K562 (cell line): Measurements from ENCODE around the gene GRIA4. TPM values are rescaled to one million over a fixed set of nuclear protein-coding genes. Genes with fewer than 3 reads are reported as not detected.

Experiments
- ATF7 ChIP-seq: fragments of 450-650 bp; IDR thresholded peaks from 2 replicates; pipeline ENCODE4 v1.7.1; 2014; ENCODE audit warnings: mild to moderate bottlenecking, moderate library complexity
- CGGBP1 ChIP-seq: fragments of 250-450 bp; sonication (Bioruptor Pico); IDR thresholded peaks from 2 replicates; pipeline ENCODE4 v1.9.0; 2021; ENCODE audit warnings: mild to moderate bottlenecking
- CHD2 ChIP-seq: IDR thresholded peaks from 2 replicates; pipeline ENCODE4 v1.6.1; 2011; ENCODE audit warnings: low read depth, low read length
- E2F4 ChIP-seq: sonication (generic); formaldehyde crosslinking; IDR thresholded peaks from 2 replicates; pipeline ENCODE4 v1.8.0; 2022; ENCODE audit warnings: mild to moderate bottlenecking, low read depth, missing genetic modification reagents
- ELF2 ChIP-seq: fragments of 250-450 bp; sonication (Bioruptor Pico); IDR thresholded peaks from 2 replicates; pipeline ENCODE4 v1.5.0; 2021; ENCODE audit warnings: mild to moderate bottlenecking
- ERF ChIP-seq: fragments of 450-650 bp; formaldehyde crosslinking; IDR thresholded peaks from 2 replicates; pipeline ENCODE4 v1.4.0; 2020; ENCODE audit warnings: mild to moderate bottlenecking, mixed read lengths
- ESRRA ChIP-seq: fragments of 450-650 bp; IDR thresholded peaks from 2 replicates; pipeline ENCODE4 v1.6.1; 2014; ENCODE audit warnings: low read depth, mild to moderate bottlenecking, moderate library complexity, borderline replicate concordance
- ETV1 ChIP-seq: fragments of 450-650 bp; conservative IDR thresholded peaks from 2 replicates; pipeline ENCODE4 v1.6.1; 2016; ENCODE audit warnings: missing genetic modification characterization, control low read depth, low read depth, missing compliant biosample characterization
- GABPA ChIP-seq: fragments of 200-800 bp; sonication (Bioruptor generic); conservative IDR thresholded peaks from 2 replicates; pipeline ENCODE4 v1.6.1; 2016; ENCODE audit warnings: low read depth, missing genetic modification characterization, missing compliant biosample characterization
- HCFC1 ChIP-seq: IDR thresholded peaks from 2 replicates; pipeline ENCODE4 v1.6.1; 2012; ENCODE audit warnings: low read depth, low read length, improper control_type of control experiment
- JUN ChIP-seq, 2 experiments: sonication (generic) in 1 of 2; formaldehyde crosslinking in 1 of 2; IDR thresholded peaks; 2 replicates each; pipeline versions ENCODE4 v1.6.1 to v1.8.0; 2012 to 2022; ENCODE audit warnings: borderline replicate concordance in 2 of 2, mild to moderate bottlenecking in 2 of 2, improper control_type of control experiment in 1 of 2, low read depth in 1 of 2, low read length in 1 of 2, missing genetic modification reagents in 1 of 2
- KDM4B ChIP-seq, 2 experiments: fragments of 450-650 bp in 1 of 2; sonication (generic) in 1 of 2; IDR thresholded peaks; 2 replicates each; pipeline ENCODE4 v1.6.1; 2016 to 2017; ENCODE audit warnings: borderline replicate concordance in 2 of 2, antibody characterized with exemption in 1 of 2, low read depth in 1 of 2, mild to moderate bottlenecking in 1 of 2
- KLF1 ChIP-seq: fragments of 450-650 bp; IDR thresholded peaks from 2 replicates; pipeline ENCODE4 v1.6.1; 2016; ENCODE audit warnings: missing genetic modification characterization, missing compliant biosample characterization
- MECOM ChIP-seq: fragments of 250-450 bp; sonication (Bioruptor Pico); IDR thresholded peaks from 2 replicates; pipeline ENCODE4 v1.8.0; 2022; ENCODE audit warnings: inconsistent platforms
- NFYB ChIP-seq: IDR thresholded peaks from 2 replicates; pipeline ENCODE4 v1.6.1; 2011; ENCODE audit warnings: mild to moderate bottlenecking, moderate library complexity; ENCODE audit not compliant: insufficient read length; ENCODE audit errors: extremely low read depth
- POLR2G ChIP-seq: fragments of 200-400 bp; formaldehyde crosslinking; IDR thresholded peaks from 2 replicates; pipeline ENCODE4 v1.6.1; 2017; ENCODE audit warnings: low read depth, mild to moderate bottlenecking, antibody characterized with exemption, low read length, moderate library complexity
- PTBP1 ChIP-seq: fragments of 200-400 bp; formaldehyde crosslinking; IDR thresholded peaks from 2 replicates; pipeline ENCODE4 v1.6.1; 2017; ENCODE audit warnings: low read depth, low read length
- SMAD2 ChIP-seq: fragments of 150-350 bp; IDR thresholded peaks from 2 replicates; pipeline ENCODE4 v1.6.1; 2014; ENCODE audit warnings: low read depth, mild to moderate bottlenecking, low read length
- SMC3 ChIP-seq: conservative IDR thresholded peaks from 2 replicates; pipeline ENCODE4 v1.6.1; 2011; ENCODE audit warnings: low read depth, low read length, improper control_type of control experiment; ENCODE audit not compliant: insufficient read depth
- SP2 ChIP-seq: IDR thresholded peaks from 2 replicates; pipeline ENCODE4 v1.6.1; 2011; ENCODE audit warnings: mild to moderate bottlenecking, low read depth, low read length, moderate library complexity; ENCODE audit not compliant: poor library complexity, severe bottlenecking; ENCODE audit errors: extremely low read depth
- TFAP4 ChIP-seq: sonication (generic); formaldehyde crosslinking; IDR thresholded peaks from 2 replicates; pipeline ENCODE4 v1.8.0; 2022; ENCODE audit warnings: missing genetic modification reagents, mild to moderate bottlenecking, moderate library complexity, borderline replicate concordance
- ZNF134 ChIP-seq: fragments of 250-450 bp; sonication (Bioruptor Pico); conservative IDR thresholded peaks from 2 replicates; pipeline ENCODE4 v1.4.0; 2020
- ZNF398 ChIP-seq: fragments of 250-450 bp; sonication (Bioruptor Pico); IDR thresholded peaks from 2 replicates; pipeline ENCODE4 v1.8.0; 2021; ENCODE audit warnings: moderate library complexity, mild to moderate bottlenecking, inconsistent platforms
- ZNF77 ChIP-seq: fragments of 250-450 bp; sonication (Bioruptor Pico); IDR thresholded peaks from 2 replicates; pipeline ENCODE4 v1.5.0; 2020
- polyA plus RNA-seq, 8 experiments: library from polyadenylated mRNA; depleted of rRNA in 4 of 8; stranded (reverse) in 5 of 8; unstranded in 3 of 8; fragments of >200 nt; fragmentation: Nextera tagmentation in 2 of 8; fragmentation: Illumina TruSeq in 1 of 8; extraction: Ambion mirVana in 2 of 8; extraction: Trizol in 1 of 8; gene quantifications; 2 replicates each; pipeline versions ENCODE4 v1.2.1 to v1.2.3, GENCODE V29; 2011 to 2014; ENCODE audit warnings: inconsistent platforms in 1 of 8, missing spikeins in 1 of 8
- total RNA-seq, 7 experiments: library from RNA; depleted of rRNA in 6 of 7; stranded (reverse); fragments of >200 nt in 6 of 7; fragmentation: Illumina TruSeq in 2 of 7; extraction: Trizol in 2 of 7; gene quantifications; 2 replicates each; pipeline versions ENCODE4 v1.2.1 to v1.2.3, GENCODE V29; 2011 to 2021; ENCODE audit warnings: low replicate concordance in 1 of 7

The GRIA4 gene
- total and polyA plus RNA-seq, 9 of the 15 experiments (the other 6 are each of a cell fraction or from before 2014, with no cell fraction given): not detected

GRCh38 chr11:106021967-106022794 lies 412.3 kb downstream of the GRIA4 start, which contains the start of gene MSANTD4 (continued):
- TF ChIP-seq TFAP4 (CRISPR knock-in tag) (peak; percentile 71), KLF1 (tag) (no peak), ZNF77 (CRISPR knock-in tag) (no peak), POLR2G (peak; percentile 82), NFYB (peak; percentile 93), SMAD2 (no peak), SP2 (peak; percentile 79), ELF2 (CRISPR knock-in tag) (peak; percentile 71; the same call in 1 of the 2 replicates), ESRRA (peak; percentile 100), PTBP1 (no peak), CGGBP1 (CRISPR knock-in tag) (no peak), GABPA (tag) (peak; percentile 97), ZNF134 (0 out of 2 replicates have a peak, but pooled peaks have one; percentile 18), MECOM (CRISPR knock-in tag) (peak; percentile 30; the same call in 1 of the 2 replicates), CHD2 (peak; percentile 84), ATF7 (peak; percentile 75), SMC3 (no peak), KDM4B (IDR thresholded peaks at IDR 0.05; ENCODE audit: borderline replicate concordance in 2 of 2, low read depth in 1 of 2) (peak in 1 of 2 experiments; percentile 74; a peak in 1 of 4 replicates), ZNF398 (CRISPR knock-in tag) (no peak), ERF (CRISPR knock-in tag) (0 out of 2 replicates have a peak, but pooled peaks have one; percentile 40), ETV1 (tag) (no peak), E2F4 (no peak), JUN (IDR thresholded peaks at IDR 0.05; ENCODE audit: borderline replicate concordance, low read depth, low read length) (peak; percentile 43; the same call in 1 of the 2 replicates), JUN (CRISPR knock-in tag; IDR thresholded peaks at IDR 0.05; ENCODE audit: borderline replicate concordance) (no peak), HCFC1 (peak; percentile 55; the same call in 1 of the 2 replicates)
